ENCODE results near the gene GEMIN4. TPM values are rescaled to one million over a fixed set of nuclear protein-coding genes. Genes with fewer than 3 reads are reported as not detected.

The GEMIN4 gene
- total RNA-seq, 2 experiments from 2014 or later = 40.2 to 53.6 TPM

GRCh38 chr17:726271-726919, 25.7 kb downstream of the GEMIN4 start:
- Histone ChIP-seq H4K20me1 (ENCODE audit: insufficient read depth, low read length) (no peaks in the 10 kb centered on the region), H3K9me2 (ENCODE audit: insufficient read depth, low read length) (no peaks in the 10 kb centered on the region), H3K27ac (ENCODE audit: low read depth, low read length, poor library complexity, severe bottlenecking) (no peak overlapping the region), H3K36me3 (ENCODE audit: insufficient read depth, low read length) (no peaks in the 10 kb centered on the region), H3K4me3 (ENCODE audit: low read depth, low read length, poor library complexity, severe bottlenecking) (no peak overlapping the region), H3K4me2 (ENCODE audit: low read length) (no peak overlapping the region), H3K4me1 (ENCODE audit: insufficient read depth, low read length, poor library complexity, severe bottlenecking) (no peaks in the 10 kb centered on the region), H2AFZ (ENCODE audit: low read length) (no peak overlapping the region), H3K79me2 (ENCODE audit: insufficient read depth, low read depth, low read length) (no peaks in the 10 kb centered on the region), H3K9me3 (ENCODE audit: low read length) (no peaks in the 10 kb centered on the region)
- BruUV-seq (replicated peaks) = no TSS peak
- intact Hi-C loops (cut with micrococcal nuclease; ENCODE audit: unreplicated experiment) = no loop called here
- no peak for DNase-seq (ENCODE audit: low spot score)
- no peak for TF ChIP-seq CTCF (conservative IDR thresholded peaks at IDR 0.05; ENCODE audit: low read length)
- TF ChIP-seq EZH2phosphoT487 (IDR thresholded peaks at IDR 0.05; ENCODE audit: borderline replicate concordance, low read depth, low read length) = no peak
- CTCF ChIA-PET (ENCODE audit: unreplicated experiment) = no interaction called here
- POLR2A ChIA-PET = no interaction called here

- DNase-seq (ENCODE audit: low spot score) = no peak
- TF ChIP-seq CTCF (conservative IDR thresholded peaks at IDR 0.05; ENCODE audit: low read length) (no peak), EZH2phosphoT487 (IDR thresholded peaks at IDR 0.05; ENCODE audit: borderline replicate concordance, low read depth, low read length) (no peak)
- POLR2A ChIA-PET = interaction anchor here (0.7 kb wide), 1 partner anchor 668 kb away, joined by 3 read pairs; no protein-coding TSS in a partner anchor
These were observed 26.3 kb downstream of the GEMIN4 start for GRCh38 chr17:725746-726145.

DNA sequence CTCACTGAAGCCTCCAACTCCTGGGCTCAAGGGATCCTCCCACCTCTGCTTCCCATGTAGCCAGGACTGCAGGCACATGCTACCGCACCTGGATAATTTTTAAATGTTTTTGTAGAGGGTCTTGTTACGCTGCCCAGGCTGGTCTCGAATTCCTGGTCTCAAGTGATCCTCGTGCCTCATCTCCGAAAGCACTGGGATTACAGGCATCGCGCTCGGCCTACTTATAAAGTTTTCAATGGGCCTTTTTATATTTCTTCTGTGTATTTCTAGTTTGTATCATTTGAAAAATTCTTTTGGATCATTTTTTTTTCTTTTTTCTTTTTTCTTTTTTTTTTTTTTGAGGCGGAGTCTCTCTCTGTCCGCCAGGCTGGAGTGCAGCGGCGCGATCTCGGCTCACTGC, 27.0 kb downstream of the GEMIN4 start:
- H4K20me1 ChIP-seq (ENCODE audit: insufficient read depth, low read length) = no peaks in the 10 kb centered on the region
- intact Hi-C loops (cut with micrococcal nuclease; ENCODE audit: unreplicated experiment) = no loop called here
- no peaks in the 10 kb centered on the region for H3K4me1 ChIP-seq (ENCODE audit: insufficient read depth, low read length, poor library complexity, severe bottlenecking)
- ChIA-PET CTCF (ENCODE audit: unreplicated experiment) (no interaction called here), POLR2A (interaction anchor here (0.7 kb wide), 1 partner anchor 668 kb away, joined by 3 read pairs; no protein-coding TSS in a partner anchor)
- no TSS peak for BruUV-seq (replicated peaks)
- H3K9me3 ChIP-seq (ENCODE audit: low read length) = no peaks in the 10 kb centered on the region
- H3K27ac ChIP-seq (ENCODE audit: low read depth, low read length, poor library complexity, severe bottlenecking) = no peak overlapping the region
- no peak for TF ChIP-seq EZH2phosphoT487 (IDR thresholded peaks at IDR 0.05; ENCODE audit: borderline replicate concordance, low read depth, low read length)
- no peak for TF ChIP-seq CTCF (conservative IDR thresholded peaks at IDR 0.05; ENCODE audit: low read length)
- no peaks in the 10 kb centered on the region for H3K9me2 ChIP-seq (ENCODE audit: insufficient read depth, low read length)
- H3K4me2 ChIP-seq (ENCODE audit: low read length) = no peak overlapping the region
- no peak overlapping the region for H3K4me3 ChIP-seq (ENCODE audit: low read depth, low read length, poor library complexity, severe bottlenecking)
- no peak for DNase-seq (ENCODE audit: low spot score)
- no peaks in the 10 kb centered on the region for H3K79me2 ChIP-seq (ENCODE audit: insufficient read depth, low read depth, low read length)
- H2AFZ ChIP-seq (ENCODE audit: low read length) = no peak overlapping the region
- no peaks in the 10 kb centered on the region for H3K36me3 ChIP-seq (ENCODE audit: insufficient read depth, low read length)

More at GRCh38 chr17:725746-726145, 26.3 kb downstream of the GEMIN4 start:
- Histone ChIP-seq H3K9me3 (ENCODE audit: low read length) (no peaks in the 10 kb centered on the region), H3K79me2 (ENCODE audit: insufficient read depth, low read depth, low read length) (no peaks in the 10 kb centered on the region), H3K36me3 (ENCODE audit: insufficient read depth, low read length) (no peaks in the 10 kb centered on the region), H4K20me1 (ENCODE audit: insufficient read depth, low read length) (no peaks in the 10 kb centered on the region), H3K4me2 (ENCODE audit: low read length) (no peak overlapping the region), H3K27ac (ENCODE audit: low read depth, low read length, poor library complexity, severe bottlenecking) (no peak overlapping the region), H3K4me3 (ENCODE audit: low read depth, low read length, poor library complexity, severe bottlenecking) (no peak overlapping the region), H3K9me2 (ENCODE audit: insufficient read depth, low read length) (no peaks in the 10 kb centered on the region), H3K4me1 (ENCODE audit: insufficient read depth, low read length, poor library complexity, severe bottlenecking) (no peaks in the 10 kb centered on the region), H2AFZ (ENCODE audit: low read length) (no peak overlapping the region)
- intact Hi-C loops (cut with micrococcal nuclease; ENCODE audit: unreplicated experiment) = no loop called here
- BruUV-seq (replicated peaks) = no TSS peak
- CTCF ChIA-PET (ENCODE audit: unreplicated experiment) = no interaction called here
